UCSD-AML1 (cell line): ENCODE results near the gene STOX2.

Experiments
- DNase-seq: peaks from one replicate; lab custom pipeline; 2025; ENCODE audit not compliant: unreplicated experiment; lab: John Stamatoyannopoulos, UW

Gene STOX2

DNA sequence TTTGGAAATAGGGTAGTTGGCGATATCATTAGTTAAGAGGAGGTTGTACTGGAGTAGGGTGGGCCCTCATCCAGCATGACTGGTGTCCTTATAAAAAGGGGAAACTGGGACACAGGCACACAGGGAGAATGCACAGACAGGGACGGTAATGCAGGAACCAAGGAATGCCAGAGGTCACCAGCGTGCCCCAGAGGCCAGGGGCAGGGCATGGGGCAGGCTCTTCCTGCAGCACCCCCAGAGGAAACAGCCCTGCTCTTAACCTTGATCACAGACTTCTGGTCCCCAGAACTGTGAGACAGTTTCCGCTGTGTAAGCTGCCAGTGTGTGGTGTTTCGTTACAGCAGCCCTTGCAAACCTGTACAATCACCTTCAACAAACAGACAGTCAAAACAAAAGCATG is 15.9 kb upstream of the STOX2 start:
- no peak for DNase-seq

DNA sequence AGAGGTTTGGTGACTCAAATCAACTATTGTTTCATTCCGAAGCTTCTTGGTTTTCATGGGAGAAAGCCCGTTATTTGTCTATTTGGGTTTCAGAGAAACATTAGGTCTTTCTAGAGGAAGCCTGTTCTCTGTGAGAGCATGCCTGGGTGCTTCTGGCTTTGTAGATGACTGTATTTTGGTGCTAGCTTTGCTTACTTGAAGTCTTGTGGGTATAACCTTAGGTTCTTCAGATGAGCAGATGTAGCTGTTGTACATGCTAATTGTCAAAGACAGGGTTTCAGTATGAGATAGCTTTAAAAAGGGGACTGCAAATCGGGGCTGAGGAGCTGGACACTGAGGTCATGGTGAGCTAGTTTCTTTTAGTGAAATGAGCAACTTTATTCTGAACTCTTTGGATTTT is 7.9 kb upstream of the STOX2 start:
- no peak for DNase-seq

DNA sequence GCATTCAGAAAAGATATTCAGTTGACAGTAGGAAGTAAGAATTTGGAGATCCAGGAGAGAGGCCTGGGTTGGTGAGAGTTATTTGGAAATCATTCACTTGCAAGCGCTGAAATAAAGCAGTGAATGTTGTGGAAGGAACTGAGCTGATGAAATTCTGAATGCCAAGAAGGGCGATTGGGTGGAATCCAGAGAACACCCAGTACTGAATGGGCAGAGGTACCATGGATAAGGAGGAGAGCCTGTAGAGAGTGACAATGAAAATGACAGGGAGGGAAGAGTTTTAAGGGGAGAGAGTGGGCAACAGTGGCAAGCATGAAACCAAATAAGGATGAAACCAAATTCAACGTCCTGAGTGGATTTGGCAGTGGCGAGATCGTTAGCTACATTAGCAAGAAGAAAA is 6.7 kb upstream of the STOX2 start:
- no peak for DNase-seq

DNA sequence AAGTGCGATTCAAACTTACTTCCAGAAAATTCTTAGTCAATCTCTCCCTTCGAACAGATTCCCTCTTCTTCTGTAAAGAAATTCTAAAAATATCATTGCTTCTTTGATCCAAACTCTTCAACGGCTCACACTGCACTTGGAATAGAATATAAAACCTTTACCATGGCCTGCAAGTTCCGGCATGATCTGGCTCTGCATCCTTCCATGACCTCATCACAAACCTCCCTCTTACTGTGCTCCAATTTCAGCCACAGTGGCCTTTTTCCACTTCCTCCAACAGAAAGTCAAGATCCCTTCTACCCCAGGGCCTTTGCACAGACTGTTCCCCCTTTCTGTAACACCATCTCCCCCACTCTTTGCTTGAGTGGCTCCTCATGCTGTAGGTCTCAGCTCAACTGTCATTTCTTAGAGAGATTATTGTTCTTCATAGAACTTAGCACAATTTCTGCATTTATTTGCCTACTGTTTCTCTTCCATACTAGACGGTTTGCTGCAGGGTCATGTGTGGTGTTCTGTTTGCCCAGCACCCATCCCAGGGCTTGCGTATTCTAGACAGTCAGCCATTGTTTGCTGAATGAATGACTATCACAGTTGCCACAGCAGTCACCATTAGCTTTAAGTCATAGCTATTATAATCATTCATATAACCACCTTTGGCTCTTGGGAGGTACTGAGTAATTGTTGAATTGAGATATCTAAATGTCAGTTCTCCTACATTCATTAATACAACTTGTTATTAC is 1.9 kb upstream of the STOX2 start:
- DNase-seq = no peak

DNA sequence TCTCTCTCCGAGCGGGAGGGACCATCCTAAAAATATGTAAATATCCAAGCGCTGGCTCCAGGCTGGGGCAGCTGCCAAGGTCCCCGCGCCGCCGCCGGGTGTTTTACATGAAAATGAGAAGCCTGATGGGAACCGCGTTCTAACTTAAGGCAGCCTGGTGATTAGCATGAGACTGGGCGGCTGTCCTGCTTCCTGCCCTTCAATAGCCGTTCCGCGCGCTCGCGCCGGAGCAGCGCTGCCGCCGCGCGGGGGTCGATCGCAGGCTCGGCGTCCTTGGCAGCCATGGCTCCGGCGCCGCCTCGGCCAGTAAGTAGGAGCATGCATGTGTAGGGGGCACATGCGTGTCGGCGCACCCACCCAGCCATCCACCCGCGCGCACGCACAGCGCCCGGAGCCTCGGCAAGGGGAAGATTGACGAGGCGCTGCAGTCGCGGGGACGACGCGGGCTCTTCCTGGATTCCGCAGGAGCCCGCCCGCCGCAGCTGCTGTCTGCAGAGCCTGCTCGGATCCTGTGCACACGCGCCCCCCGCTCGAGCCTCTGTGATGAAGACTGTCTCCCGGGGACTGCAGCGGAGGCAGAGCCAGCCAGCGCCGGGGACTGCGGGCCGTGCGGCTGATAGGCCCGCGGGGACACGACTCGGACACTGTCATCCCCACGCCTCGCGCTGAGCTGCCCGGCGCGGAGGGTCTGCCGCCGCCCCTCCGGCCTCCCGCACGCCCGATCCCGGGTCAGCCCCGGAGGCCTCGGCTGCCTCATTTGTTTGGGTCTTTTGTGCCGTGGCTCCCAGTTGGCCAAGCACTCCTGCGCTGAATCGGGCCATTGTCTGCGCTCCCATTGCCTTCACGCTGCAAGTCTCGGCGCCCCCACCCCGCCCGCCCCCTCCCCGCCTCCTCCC is 734 bp downstream of the STOX2 start:
- DNase-seq = no peak

DNA sequence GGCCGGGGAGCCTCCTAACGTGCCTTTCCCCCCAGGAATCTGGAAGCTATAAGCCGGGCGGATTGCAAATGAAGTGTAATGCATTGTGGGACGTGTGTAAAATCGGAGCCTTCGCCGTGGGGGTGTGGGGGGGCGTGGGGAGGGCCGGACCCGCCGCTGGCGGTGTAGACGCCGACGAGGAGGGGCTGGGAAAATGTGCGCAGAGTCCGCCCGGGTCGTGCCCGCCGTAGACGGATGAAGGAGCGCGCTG is 1.3 kb downstream of the STOX2 start:
- no peak for DNase-seq

DNA sequence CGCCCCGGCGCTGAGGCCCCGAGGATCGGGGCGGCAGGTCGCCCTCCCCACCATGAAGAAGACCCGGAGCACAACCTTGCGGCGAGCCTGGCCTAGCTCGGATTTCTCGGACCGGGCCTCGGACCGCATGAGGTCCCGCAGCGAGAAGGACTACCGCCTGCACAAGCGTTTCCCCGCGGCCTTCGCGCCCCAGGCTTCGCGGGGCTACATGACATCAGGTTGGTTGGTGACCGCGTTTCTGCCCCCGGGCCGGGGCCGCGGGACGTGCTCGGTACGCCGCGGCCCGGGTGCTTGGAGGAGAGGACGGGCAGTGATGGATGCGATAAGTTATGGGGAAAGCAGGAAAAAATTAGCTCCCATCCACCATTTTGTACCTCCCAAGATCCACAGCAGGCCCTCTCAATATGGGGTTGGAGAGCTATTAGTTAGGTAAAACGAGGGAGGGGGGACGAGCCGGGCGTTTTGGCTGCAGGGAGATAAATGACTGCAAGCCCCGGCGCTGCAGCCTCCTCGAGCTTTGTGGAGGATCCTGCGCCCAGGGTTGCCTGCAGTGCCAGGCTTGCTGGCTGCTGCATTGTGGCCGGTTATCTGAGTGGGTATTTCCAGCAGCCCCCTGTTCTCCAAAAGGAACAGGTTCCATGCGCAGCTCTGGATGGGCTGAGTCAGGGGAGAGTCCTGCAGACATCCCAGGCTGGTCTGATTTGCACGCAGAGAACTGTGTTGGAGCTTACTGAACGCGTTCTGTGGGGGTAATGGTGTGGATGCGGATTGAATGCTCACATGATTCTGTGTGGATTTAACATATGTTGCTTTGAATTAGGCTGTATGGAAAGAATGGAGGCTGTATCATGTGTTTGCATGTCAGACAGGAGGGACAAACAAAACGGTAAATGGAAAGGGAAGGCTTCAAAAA is 1.9 kb downstream of the STOX2 start:
- DNase-seq = no peak

DNA sequence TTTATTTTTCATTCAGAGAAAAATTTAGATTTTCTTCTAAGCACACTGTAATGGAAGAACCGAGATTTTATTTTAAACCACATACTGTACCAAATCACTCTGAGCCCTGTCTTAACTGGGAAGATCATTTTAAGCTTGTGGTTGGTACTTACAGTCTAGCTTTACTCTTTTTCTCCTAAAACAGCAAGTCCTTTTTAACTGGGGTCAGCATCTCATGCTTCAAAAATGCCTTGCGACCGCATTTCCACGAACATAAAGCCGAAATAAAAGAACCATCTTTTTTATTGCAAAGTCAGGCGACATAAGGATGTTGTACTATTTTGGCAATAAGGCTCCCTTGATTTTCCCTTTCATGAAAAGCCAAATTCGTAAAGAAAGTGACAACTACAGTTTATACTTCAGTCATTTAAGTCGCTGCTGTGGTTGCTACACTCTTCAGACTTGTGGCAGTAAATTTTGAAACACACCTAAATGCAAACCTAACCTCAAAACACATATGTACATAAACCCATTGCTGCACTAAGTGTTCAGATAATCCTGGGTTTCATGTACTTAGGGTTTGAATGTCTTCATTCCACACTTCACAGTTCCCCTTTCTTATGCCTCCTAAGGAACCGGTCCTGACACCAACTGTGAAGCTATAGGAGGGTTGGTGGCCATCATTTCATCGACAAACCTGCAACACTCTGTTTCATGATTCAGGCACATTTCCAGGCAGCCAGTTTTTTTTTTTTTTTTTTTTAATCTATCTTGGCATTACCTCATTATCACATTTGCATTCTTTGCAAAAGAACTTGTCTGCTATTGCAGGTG is 3.0 kb downstream of the STOX2 start:
- DNase-seq = no peak

DNA sequence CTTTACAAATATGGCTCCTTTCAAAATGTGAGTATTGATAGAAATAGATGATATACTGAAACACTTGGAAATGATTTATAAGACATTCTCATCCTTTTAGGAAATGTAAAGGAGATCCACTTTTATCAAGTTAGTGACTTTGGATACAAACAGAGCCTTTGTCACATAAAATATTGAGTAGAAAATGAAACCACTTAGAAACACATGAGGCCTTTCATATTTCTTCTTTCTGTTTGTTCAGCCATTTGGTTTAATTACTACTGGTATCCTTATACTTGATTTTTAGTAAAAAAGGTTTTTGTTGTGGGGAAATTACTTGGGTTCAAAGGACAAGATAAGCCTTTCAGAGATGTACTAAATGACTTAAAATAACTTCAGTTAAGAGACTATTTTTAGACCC is 4.1 kb downstream of the STOX2 start:
- no peak for DNase-seq

DNA sequence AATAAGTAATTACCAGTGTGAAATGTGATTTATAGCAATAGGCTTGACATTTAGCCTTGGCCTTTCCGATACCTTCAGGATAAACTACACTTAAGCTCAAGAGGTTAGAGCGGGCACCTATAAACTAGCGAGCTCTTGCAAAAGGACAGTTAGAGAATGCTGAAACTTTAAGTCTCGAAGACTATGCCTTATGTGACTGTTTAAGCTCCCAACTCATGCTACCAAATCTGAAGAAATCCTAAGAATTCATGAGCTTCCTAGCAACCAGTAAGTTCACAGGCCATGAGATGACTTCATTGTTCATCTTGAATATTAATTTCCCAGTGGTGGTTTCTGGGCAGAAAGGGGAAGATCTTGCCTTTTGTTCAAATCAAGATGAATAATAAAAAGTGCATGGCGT is 4.7 kb downstream of the STOX2 start:
- DNase-seq = no peak

DNA sequence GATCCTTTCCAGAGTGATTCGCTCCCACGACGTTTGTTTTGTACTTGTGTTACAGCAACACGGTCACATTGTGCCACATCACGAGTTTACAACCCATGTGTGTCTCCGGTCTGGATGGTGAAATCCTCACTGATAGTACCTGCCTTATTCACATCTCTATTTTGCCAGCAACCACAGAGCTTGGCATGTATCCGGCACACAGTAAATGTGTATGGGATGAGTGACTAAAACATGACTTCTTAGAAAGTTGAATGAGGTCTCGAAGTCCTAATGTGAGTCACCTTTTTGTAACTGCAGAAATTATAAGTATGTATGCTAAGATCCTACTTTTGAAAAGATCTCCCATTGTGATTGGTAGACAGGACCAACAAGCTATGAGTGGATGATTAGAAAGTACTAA is 7.5 kb downstream of the STOX2 start:
- DNase-seq = no peak

DNA sequence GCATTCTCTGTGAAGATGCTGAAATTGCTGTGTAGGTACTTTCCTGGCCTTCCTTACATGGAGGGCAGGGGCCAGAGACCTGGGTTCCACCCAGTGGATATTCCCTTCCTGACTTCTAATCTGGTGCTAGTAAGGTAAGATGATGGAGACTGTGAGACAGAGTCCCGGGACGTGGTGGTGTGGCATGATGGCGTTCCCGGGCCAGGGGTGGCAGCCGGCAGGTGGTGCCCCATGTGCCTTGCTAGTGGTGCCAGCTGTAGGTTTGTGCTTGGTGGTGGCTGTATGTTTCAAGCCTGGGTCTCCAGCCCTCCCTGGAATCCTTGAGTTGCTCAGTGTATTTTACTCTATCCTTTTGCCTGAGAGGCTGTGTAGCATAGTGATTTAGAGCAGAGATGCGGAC is 10.9 kb downstream of the STOX2 start:
- no peak for DNase-seq

DNA sequence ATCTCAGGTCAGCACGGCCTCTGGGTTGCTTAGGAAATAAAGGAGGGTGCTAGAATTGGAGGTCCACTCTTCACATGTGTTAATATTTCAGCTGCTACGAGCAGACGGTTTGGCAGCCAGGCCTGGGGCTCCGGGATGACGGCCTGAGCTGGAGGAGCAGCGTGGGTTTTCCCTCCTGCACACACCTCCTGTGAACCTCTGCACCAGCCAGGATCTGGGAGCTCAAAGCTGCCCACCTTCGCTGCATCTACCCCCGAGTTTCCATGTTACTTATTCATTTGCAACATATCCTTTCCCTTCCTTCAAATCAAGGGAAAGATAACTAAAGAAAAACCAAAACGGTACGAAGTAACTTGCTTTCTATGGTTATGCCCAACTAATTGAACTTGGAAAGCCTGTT is 13.6 kb downstream of the STOX2 start:
- DNase-seq = no peak

DNA sequence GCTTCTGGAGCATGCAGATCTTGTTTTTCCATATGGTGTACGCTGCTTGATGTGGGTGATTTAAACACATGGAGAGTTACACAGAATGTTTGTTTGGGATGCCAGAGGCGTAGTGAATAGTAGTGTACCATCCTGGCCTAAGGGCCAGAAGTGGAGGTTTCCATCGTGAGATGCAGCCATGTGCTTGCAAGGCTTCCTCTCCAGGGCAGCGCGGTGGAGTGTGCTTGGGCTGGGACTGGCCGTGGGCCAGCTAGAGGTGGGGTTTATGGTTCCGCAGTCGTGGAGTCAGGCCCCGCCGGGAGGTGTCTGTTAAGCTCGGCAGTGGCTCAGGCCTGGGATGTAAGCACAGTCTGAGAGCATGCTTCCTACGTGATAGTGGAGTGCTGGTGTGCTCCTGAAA is 14.0 kb downstream of the STOX2 start:
- DNase-seq = no peak

DNA sequence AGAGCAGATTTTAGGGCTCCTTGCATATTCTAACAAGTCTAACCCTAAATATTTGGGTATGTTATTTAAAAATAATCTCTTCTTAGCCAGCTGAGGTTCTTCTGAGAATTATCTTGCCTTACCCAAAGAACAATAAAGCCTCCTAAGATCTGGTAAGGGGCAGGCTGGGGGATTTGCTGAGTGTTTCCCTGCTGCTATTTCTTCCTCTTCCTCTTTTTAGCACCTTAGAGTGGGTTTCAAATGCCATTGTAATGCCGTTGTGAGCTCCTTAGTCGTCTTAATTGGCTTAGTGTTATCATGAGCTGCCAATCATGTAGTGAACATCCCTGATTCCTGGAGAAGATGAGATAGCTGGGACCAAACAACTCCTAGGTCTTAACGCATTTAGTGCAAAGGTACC is 15.4 kb downstream of the STOX2 start:
- no peak for DNase-seq

DNA sequence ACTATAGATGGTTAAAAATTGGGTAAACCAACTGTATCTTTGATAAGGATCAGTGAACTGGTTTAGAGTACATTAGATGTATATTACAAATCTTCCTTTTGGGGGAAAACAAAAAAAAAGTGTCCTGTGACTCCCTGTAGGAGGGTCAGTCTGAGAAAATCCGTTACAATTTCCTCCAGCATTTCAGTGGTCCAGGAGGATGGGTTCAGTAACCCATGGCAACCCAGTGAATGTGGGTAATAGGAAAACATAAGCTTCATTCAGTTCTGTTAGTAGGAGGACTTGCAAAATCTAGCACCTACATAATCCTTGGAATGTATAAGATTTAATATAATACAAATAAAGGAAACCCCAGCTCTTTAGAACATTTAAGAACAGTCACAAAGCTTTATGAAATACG is 16.2 kb downstream of the STOX2 start:
- DNase-seq = no peak

DNA sequence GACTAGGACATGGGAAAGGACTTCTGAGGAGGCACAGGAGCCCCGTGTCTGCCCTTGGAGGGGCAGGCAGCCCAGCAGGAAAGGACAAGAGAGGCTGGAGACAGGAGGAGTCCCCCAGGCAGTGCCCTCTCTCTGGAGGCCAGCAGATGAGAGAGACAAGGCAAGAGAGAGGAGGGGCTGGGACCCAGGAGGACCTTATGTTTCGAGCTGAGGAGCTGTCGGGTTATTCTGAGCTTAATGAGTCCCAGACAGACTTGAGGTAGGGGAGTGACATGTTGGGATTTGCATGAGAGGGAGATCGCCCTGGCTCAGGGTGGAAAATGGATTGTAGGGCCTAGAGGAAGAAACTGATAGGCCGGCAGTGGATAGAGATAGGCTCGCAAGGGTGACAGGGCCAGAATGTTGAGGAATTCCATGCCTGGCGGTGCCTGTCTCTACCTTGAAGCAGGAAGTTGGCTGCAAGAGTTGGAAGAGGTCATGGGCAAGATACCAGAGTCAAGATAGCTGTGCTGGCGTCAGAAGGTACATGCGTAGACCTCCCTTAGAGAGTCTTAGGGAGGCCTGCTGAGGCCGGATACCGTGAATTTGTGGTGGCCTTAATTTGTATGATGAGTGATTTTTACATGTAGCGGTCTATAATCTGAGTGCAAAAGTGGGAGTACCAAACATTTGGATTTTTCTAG is 19.4 kb downstream of the STOX2 start:
- DNase-seq = no peak

DNA sequence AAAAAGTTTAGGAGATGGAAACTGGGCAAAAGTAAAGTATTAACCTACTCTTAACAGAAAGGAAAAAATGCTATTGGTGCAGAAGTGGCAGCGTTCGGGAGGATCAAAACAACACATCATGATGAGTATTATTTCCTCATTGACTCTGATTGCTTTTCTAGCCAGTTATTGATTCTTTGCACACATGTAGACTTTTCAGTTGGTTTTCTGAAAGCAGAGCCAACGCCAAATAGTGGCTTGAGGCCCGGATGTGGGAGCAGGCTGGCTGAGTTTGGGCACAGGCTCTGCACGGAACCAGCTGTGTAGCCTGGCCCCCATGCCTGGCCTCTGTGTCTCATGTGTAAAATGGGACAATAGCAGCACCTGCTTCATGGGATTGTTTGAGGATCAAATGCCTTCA is 21.8 kb downstream of the STOX2 start:
- DNase-seq = no peak

DNA sequence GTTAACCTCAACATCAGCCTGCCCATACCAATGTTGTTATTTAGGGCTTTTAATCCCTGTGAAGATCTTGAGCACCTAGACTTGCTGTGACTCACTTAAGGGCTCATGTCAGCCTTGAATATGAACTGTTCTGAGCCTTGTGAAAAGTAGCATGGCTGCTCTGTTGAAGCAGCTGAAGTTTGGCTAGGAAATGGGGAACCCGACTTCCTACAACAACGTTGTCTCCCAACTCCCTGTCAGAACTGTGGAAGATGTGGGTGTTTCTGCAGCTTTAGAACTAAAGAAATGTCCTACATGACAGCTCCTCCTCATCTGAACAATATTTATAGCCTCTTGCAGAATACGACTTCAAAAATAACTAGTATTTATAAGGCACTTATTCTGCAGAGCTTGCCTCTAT is 27.5 kb downstream of the STOX2 start:
- no peak for DNase-seq

DNA sequence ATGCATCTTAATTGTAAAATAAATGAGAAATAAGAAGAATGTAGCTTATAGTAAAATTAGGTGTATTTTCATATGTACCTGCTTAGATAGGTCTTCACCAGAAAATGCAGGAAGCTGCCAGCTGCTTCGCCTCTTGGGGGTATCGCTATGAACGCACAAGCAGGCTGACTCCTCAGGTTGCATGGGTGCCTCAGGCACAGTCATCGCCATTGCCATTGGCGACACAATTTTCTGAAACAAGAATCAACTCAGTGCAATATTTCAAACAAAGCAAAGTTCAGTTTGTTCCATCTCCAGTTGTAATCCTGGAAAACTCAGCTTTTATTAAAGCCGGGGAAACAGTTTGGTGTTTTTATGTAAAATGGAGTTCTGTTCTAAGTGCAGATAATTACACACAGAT is 29.7 kb downstream of the STOX2 start:
- DNase-seq = no peak
